GM18873 (cell line): ENCODE results near the gene PLK4.
"Not testable (repeated sequence)": the region's sequence is repeated elsewhere in the genome, so short reads cannot be mapped to it uniquely, and the experiment has no call there.

Experiments
- ATAC-seq: cut with Tn5 transposase; IDR thresholded peaks from one replicate; pipeline ENCODE4 v1.9.1; 2021; ENCODE audit warnings: mild to moderate bottlenecking, moderate library complexity, moderate number of reproducible peaks; ENCODE audit not compliant: unreplicated experiment, low FRiP score

PLK4 gene

DNA sequence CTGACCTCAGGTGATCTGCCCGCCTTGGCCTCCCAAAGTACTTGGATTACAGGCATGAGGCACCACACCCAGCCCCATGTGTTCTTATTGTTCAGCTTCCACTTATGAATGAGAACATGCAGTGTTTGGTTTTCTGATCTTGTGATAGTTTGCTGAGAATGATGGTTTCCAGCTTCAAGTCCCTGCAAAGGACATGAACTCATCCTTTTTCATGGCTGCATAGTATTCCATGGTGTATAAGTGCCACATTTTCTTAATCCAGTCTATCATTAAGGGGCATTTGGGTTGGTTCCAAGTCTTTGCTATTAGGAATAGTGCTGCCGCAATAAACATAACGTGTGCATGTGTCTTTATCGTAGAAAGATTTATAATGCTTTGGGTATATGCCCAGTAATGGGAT lies 19.0 kb downstream of the PLK4 start:
- ATAC-seq = not testable (repeated sequence)

GRCh38 chr4:127905029-127905428 lies 24.3 kb downstream of the PLK4 start:
- ATAC-seq = no peak

DNA sequence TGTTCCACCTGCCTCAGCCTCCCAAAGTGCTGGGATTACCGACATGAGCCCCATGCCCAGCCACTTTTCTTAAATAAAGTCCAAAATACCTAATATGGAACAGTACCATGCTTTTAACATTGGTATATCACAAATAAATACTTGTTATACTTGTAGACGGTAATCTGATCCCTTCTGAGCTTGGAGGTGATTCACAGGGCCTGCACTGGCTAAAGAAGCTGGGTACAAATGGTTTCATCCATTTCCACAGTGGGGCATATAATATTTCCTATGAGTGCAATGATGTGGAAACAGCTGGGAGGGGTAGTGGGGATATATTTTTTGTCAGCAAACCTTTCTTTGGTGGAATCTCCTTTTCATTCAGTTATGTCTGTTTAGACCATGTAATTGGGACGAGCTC lies 35.8 kb downstream of the PLK4 start:
- ATAC-seq = no peak

GRCh38 chr4:127917151-127917550 lies 36.5 kb downstream of the PLK4 start:
- ATAC-seq = no peak

GRCh38 chr4:127920521-127920920 lies 39.8 kb downstream of the PLK4 start:
- no peak for ATAC-seq

GRCh38 chr4:127922226-127922625 lies 41.5 kb downstream of the PLK4 start:
- no peak for ATAC-seq

- ATAC-seq = not testable (repeated sequence)
Observed at GRCh38 chr4:127925720-127926119, 45.0 kb downstream of the PLK4 start.

GRCh38 chr4:127930175-127930574 lies 49.5 kb downstream of the PLK4 start:
- no peak for ATAC-seq

- ATAC-seq = not testable (repeated sequence)
Observed at GRCh38 chr4:127931836-127932235, 51.1 kb downstream of the PLK4 start.

GRCh38 chr4:127936974-127937373 lies 56.3 kb downstream of the PLK4 start:
- ATAC-seq = no peak
